ENCODE measurements around the gene MIPOL1. TPM values are rescaled to one million over a fixed set of nuclear protein-coding genes. Genes with fewer than 3 reads are reported as not detected.

The MIPOL1 gene
- total RNA-seq, 2 experiments from 2014 or later = 0.09 TPM; not detected in 1

- ChIA-PET POLR2A (no interaction called here), CTCF (interaction anchor here (1.0 kb wide), 1 partner anchor 40 kb away, joined by 3 read pairs; no protein-coding TSS in a partner anchor)
- intact Hi-C loops (cut with DNase I, micrococcal nuclease) = loop anchor here in 1 of 2 experiments (5.0 to 10.0 kb wide), 3 partner anchors 476 to 1274 kb away; partner anchors contain the start of gene MBIP
- Mint-ChIP-seq H3K27ac (no peak overlapping the region), H3K36me3 (ENCODE audit: low read depth) (peaks cover 5% of the 10 kb centered on the region), H3K4me3 (no peak overlapping the region), H3K4me1 (peaks cover 33% of the 10 kb centered on the region), H3K27me3 (peaks cover 65% of the 10 kb centered on the region), H3K9me3 (ENCODE audit: low read depth) (peaks cover 6% of the 10 kb centered on the region)
- ATAC-seq = no peak
- no peak for DNase-seq
These were observed 401.2 kb downstream of the MIPOL1 start for GRCh38 chr14:37598747-37599506.

- H3K36me3 Mint-ChIP-seq (ENCODE audit: low read depth) = peaks cover 5% of the 10 kb centered on the region
- ChIA-PET CTCF (interaction anchor here (1.0 kb wide), 1 partner anchor 40 kb away, joined by 3 read pairs; no protein-coding TSS in a partner anchor), POLR2A (no interaction called here)
- no peak overlapping the region for H3K27ac Mint-ChIP-seq
- intact Hi-C loops (cut with DNase I, micrococcal nuclease) = loop anchor here (2.0 to 10.0 kb wide), 4 partner anchors 13 to 1275 kb away; partner anchors contain the start of gene MBIP (in 1 of the 2)
- ATAC-seq = no peak
- no peak overlapping the region for H3K4me3 Mint-ChIP-seq
- H3K27me3 Mint-ChIP-seq = peaks cover 62% of the 10 kb centered on the region
- H3K4me1 Mint-ChIP-seq = peaks cover 28% of the 10 kb centered on the region
- peaks cover 3% of the 10 kb centered on the region for H3K9me3 Mint-ChIP-seq (ENCODE audit: low read depth)
- no peak for DNase-seq
These were observed 402.0 kb downstream of the MIPOL1 start for GRCh38 chr14:37599507-37600368.

GRCh38 chr14:37600880-37601741 lies 403.4 kb downstream of the MIPOL1 start:
- CTCF ChIA-PET = no interaction called here
- H3K9me3 Mint-ChIP-seq (ENCODE audit: low read depth) = peaks cover 3% of the 10 kb centered on the region
- peaks cover 58% of the 10 kb centered on the region for H3K27me3 Mint-ChIP-seq
- peaks cover 3% of the 10 kb centered on the region for H3K36me3 Mint-ChIP-seq (ENCODE audit: low read depth)
- H3K27ac Mint-ChIP-seq = no peak overlapping the region
- POLR2A ChIA-PET = no interaction called here
- H3K4me1 Mint-ChIP-seq = peaks cover 22% of the 10 kb centered on the region
- DNase-seq (no peak), ATAC-seq (no peak)
- intact Hi-C loops (cut with DNase I, micrococcal nuclease) = loop anchor here in 1 of 2 experiments (2.0 kb wide), 1 partner anchor 14 kb away; no protein-coding TSS in a partner anchor
- no peak overlapping the region for H3K4me3 Mint-ChIP-seq

- intact Hi-C loops (cut with DNase I, micrococcal nuclease) = loop anchor here in 1 of 2 experiments (2.0 kb wide), 1 partner anchor 15 kb away; no protein-coding TSS in a partner anchor
- no peak overlapping the region for H3K27ac Mint-ChIP-seq
- POLR2A ChIA-PET = no interaction called here
- ATAC-seq (no peak), DNase-seq (no peak)
- peaks cover 16% of the 10 kb centered on the region for H3K4me1 Mint-ChIP-seq
- peaks cover 57% of the 10 kb centered on the region for H3K27me3 Mint-ChIP-seq
- H3K36me3 Mint-ChIP-seq (ENCODE audit: low read depth) = peaks cover 3% of the 10 kb centered on the region
- CTCF ChIA-PET = interaction anchor here (0.7 kb wide), 1 partner anchor 15 kb away, joined by 3 read pairs; no protein-coding TSS in a partner anchor
- H3K9me3 Mint-ChIP-seq (ENCODE audit: low read depth) = no peaks in the 10 kb centered on the region
- no peak overlapping the region for H3K4me3 Mint-ChIP-seq
These were observed 404.1 kb downstream of the MIPOL1 start for GRCh38 chr14:37601865-37602264.

Other genes with a start within 250 kb of the MIPOL1 start
- gene SLC25A21, start 25.3 kb upstream of the MIPOL1 start, total RNA-seq = not detected